NCI-H446 (cell line): ENCODE results near the gene ZNF277.

Source experiments
- DNase-seq, 2 experiments: peaks; one replicate each; lab custom pipeline; 2025; lab: John Stamatoyannopoulos, UW

ZNF277 gene, protein sequence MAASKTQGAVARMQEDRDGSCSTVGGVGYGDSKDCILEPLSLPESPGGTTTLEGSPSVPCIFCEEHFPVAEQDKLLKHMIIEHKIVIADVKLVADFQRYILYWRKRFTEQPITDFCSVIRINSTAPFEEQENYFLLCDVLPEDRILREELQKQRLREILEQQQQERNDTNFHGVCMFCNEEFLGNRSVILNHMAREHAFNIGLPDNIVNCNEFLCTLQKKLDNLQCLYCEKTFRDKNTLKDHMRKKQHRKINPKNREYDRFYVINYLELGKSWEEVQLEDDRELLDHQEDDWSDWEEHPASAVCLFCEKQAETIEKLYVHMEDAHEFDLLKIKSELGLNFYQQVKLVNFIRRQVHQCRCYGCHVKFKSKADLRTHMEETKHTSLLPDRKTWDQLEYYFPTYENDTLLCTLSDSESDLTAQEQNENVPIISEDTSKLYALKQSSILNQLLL

DNA sequence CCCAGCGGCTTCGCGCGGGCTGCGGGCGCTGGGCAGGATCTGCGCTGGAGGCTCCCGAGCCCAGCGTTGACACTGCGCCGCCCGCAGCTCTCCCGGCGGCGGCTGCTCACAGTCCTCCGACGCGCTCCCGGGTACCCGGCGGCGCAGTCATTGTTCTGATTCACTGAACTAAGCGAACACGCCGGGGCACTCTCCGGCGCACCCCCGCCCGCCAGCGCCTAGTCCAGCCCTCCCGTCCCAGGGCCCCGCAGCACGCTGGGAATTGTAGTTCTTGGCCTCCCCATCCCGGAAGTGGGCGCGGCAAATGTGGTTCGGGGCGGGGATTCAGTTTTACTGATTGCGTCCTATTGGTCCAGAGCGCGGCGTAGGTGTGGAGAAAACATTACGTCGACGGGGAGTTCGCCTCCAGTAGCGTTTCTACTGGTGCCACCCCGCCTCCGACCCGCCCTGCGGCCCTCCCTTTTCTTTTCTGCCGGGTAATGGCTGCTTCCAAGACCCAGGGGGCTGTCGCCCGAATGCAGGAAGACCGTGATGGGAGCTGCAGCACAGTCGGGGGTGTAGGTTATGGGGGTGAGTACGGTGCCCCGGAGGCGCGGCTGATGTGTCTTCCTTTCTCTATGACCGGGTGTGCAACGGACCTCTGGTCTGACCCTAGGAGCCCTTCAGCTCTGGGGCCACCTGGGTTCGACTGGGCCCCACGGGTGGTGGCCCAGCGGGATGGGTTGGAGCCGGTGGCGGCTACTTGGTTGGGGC, at the start of gene ZNF277, which contains the start of gene DOCK4:
Gene ZNF277 (plus strand): TSS at position 458 of the 753 bp plus-strand sequence. CDS start 22 bp downstream, at position 480.
Gene DOCK4 (minus strand): TSS at position 162 of the 753 bp plus-strand sequence. CDS start 261 bp downstream, outside the sequence.
- peak; percentile 95 to 99 for DNase-seq

DNA sequence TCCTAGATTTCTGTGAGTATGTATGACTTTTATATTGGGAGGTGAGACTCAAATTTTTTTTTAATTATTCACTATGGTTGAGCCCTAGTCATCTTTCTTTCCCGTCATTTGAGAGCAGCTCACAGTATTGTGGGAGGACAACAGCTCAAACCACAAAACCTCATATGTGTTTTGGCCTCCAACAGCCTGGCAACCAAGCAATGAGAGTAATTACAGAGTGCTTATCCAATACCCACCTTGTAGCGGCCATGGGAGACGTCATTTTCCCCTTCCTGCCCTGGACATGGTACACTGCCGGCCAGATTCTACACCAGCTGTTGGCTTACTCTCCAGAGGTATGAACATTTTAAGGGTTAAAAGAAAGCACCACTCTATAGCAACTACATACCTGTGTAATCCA, 49.4 kb upstream of the ZNF277 start:
- DNase-seq = no peak

DNA sequence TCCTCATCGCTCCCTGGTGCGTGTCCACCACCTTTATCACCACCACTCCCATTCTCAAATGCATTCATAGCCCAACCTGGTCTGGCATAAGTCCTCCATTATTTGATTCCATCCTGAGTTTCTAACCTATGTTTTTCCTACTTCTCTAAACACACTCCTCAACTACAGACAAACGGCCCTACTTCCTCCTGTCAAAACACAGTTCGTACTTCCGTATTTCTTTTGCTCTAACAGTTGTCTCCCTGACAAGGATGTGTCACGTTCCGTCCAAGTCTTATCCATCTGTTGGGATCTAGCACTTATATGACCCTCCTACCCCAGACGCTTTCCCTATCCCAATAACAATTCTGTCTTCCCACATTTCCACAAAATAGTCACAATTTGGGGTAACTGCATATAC, 47.1 kb upstream of the ZNF277 start:
- DNase-seq = no peak

DNA sequence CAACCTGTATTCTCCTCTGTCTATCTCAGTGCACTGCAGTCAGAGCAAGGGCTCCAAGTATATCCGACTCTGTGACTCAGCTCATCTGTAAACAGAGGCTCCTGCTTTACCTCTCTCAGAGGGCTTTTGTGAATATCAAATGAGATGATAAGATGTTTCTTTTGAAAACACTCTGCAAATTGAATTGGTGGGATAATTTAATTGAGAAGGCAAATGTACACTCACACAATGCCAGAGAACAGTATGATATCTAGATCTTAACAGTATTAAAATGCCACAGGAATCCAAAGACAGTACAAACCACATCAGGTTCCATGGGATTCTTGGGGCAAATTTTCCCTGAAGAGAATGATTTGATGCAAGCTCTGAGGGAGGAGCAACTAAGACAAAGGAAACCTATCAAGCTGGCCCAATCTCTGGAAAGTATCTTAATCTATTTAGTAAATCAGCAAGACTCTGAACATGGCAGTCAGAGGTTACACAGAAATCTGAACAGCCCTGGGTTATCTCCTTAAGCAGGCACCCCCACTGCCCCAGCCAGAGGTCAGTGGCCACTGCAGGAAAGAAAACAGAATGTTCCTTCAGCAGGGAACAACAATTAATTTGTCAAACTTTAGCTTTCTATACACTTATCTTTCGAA, 46.2 kb upstream of the ZNF277 start:
- no peak for DNase-seq

DNA sequence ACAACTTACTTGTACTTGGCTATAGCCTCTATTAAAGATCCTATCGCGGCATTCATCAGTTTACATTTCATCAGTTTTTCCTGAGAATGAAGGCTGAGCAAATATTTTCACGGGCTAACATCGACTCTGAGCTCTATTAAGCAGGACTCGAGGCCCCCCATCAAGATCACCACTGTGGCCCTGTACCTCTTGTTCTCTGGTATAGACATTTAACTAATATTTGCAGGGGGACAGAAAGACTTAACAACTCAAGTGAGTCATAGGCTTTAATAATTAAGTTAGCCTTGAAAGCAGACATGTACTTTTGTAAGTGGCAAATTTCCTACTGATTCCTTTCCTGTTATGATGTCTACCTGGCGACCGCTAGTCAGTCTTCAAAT, 45.7 kb upstream of the ZNF277 start:
- DNase-seq = no peak

DNA sequence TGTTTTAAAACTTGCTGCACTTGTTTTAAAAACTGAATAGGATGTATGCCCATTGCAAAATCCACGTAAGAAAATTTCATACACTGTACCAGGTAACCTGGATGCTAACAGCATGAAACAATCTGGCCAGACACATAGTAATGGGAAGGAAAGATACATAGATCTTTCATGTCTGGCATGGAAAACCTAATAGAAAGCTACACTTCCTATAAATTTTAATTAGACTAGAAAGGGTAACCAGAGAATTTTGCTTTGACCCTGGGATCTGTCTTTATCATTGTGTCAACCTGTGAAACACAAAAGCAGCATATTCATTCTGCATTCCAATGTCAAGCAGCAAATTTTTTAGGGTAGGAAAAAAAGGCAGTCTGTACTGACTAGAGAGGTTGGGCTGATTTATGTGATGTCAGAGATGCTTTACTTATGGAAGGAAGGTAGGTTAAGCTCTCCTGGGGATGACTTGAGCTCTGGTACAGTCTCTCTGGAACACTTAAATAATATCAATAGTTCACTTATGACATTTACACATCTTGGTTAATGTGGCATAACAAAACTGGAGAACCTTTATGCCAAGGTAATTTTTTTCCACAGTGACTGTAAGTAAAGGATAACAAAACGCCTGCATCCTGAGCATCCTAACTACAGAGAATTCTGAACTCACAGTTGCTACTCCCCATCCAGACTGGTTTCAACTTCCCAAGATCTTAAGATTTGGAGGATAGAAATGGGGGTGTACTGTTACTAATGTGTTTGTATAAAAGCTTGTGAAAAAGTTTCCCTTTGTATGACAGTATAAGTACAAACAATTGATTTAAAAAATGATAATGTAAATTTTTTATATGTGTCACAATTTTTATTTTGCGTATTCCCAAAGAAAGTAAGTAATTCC, 45.0 kb upstream of the ZNF277 start:
- no peak for DNase-seq

DNA sequence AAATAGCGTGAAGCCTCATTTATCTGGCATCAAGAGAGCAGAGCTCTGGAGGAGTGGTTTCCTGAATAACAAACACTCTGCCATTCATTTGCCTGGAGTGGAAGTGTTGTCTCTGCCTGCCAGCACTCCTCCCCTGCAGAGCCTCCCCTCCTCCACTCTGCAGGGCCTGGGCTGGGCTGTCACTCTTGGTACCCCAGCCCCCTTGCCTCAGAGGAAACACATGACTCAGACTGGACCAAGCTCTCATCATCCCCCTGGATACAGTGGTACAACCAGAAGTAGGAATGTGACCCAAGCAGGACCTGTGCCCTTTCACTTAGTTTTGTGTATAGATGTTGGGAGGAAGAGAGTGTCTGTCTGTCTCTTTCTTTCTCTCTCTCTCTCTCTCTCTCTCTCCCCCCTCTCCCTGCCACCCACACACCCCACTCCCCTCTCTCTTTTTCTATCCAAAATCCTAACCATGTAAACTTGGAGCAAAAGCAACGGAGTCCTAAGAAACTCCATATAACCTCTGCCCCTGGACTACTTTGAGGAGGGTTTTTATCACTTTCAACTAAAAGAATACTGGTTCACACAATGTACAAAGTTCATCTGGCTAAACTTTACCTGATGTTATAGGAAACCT, 44.2 kb upstream of the ZNF277 start:
- DNase-seq = peak; percentile 43 to 60

DNA sequence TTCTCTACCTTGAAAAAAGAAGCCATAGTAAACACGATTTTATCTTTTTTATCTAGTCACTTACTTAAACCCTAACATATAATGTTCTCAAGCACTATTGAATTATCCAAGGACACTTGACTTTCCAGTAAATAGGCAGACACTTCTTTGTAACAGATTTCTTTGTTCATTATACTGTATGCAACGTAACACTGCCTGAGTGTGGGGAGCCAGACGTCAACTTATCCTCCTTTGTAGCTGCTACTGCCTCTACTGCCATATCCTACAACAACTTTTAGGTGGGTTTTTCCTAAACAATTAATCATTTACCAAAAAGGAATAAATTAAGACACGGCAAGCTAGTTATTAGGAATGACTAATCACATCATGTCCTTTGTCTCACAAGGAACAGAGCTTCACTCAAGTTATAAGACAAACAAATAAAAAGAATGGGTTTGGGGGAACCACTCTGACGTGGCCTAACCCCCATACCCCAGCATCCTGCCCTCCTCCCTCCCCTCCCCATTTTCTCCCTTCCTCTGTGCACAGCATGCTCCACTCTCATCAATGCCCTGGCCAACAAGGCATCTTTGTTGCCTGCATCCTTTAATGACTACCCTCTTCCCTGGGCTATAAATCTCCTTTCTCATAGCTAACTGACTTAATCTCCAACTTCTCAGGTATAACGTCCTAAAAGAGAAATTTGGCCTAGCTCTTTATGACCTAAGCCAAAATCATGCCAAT, 43.5 kb upstream of the ZNF277 start:
- no peak for DNase-seq

DNA sequence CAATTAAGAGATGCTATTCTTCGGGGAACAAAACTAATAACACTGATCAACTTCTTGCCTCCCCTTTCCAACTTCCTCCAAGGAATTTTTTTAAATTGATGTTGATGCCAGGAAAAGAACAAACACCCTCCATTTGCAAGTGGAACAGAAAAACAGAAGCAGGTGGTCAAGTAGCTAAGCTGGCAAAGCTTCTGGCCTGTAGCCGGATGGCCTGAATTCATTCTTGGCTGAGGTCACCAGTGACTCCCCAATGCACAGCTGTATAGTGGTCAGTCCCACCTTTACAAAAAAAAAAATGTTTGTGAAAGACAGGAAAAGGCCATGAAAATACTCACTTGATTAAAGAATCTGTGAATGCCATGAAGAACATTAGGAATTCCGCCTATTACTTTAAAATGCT, 39.3 kb upstream of the ZNF277 start:
- peak; percentile 61 to 84 for DNase-seq

DNA sequence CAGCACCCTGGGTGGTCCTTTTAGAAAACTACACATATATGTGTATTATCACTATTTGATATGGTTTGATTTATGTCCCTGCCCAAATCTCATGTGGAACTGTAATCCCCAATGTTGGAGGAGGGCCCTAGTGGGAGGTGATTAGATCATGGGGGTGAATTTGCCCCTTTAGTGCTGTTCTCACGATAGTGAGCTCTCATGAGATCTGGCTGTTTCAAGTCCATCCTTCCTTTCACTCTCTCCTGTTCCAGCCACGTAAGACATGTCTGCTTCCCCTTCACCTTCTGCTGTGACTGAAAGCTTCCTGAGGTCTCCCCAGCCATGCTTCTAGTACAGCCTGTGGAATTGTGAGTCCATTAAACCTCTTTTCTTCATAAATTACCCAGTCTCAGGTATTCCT, 37.6 kb upstream of the ZNF277 start:
- no peak for DNase-seq

DNA sequence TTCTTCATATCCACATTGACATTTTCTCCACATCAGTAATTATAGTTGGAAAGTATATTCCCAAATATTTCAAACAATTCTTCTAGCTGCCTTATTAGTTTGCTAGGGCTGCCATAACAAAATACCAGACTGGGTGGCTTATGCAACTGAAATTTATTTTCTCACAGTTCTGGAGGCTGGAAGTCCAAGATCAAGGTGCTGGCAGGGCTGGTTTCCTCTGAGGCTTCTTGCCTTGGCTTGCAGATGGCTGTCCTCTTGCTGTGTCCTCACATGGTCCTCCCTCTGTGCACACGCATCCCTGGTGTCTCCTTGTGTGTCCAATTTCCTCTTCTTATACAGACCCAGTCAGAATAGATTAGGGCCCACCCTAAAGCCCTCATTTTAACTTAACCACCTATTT, 34.8 kb upstream of the ZNF277 start:
- no peak for DNase-seq

DNA sequence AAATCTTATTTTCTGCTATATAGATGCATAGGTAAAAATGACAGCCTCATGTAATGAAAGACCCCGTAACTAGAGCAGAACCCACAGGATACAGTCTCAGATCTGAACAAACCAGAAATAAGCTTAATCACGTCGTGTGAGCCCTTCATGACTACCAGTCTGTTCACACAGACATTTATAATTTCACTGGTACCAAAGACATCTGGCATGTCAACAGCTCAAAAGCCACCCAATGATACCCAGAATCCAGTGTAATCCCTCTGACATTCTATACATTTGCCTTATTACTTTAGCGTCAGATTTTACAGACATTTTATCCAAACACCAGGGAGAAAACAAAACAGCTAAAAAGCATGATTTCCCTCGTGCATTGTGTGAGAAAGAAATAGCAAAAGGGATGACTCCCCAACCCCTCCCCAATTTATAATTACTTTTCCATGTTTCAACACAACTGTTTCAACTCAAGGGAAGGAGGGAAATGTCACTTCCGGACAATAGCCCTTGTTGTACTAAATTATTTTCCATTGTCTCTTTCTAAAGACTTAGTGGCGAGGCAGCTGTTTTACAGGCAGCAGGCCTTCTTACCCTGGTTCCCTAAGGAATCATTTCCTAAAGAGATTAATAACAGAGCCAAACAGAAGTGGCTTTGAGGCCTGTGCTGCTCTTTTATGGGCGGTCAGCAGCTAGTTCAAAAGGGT, 33.5 kb upstream of the ZNF277 start:
- no peak for DNase-seq

DNA sequence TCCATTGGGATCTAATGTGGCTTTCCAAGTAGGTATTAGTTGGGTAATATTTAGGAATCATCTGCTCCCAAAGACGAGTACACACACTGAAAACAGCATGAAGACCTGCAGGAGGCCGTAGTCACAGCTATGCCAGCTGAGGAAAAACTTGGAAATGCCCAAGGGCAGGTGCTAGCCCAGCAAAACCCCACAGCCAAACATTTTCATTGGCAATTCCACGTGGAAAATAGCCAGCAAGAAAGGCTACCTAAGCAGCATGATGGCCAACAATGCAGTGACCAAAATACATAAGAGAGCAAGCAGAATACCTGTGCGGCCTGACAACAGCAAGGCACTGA, 33.0 kb upstream of the ZNF277 start:
- peak in 1 of 2 experiments; percentile 34 for DNase-seq

DNA sequence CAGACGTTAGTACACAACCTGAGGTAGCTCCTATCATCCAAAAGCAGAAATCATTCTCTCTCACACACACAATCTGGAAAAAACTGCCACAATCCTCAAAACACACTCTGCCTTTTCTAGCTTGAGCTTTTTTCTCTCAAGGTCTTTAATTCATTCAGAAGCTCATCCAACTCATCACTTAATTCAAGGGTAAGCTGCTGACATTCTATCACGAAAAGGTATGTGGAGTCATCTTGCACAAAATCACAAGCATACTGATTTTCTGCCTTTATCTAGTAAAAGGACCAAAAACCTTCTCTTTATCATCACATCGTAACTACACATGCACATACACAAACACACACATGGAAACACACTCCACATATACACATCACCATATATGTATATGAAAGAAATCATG, 32.3 kb upstream of the ZNF277 start:
- DNase-seq = no peak

DNA sequence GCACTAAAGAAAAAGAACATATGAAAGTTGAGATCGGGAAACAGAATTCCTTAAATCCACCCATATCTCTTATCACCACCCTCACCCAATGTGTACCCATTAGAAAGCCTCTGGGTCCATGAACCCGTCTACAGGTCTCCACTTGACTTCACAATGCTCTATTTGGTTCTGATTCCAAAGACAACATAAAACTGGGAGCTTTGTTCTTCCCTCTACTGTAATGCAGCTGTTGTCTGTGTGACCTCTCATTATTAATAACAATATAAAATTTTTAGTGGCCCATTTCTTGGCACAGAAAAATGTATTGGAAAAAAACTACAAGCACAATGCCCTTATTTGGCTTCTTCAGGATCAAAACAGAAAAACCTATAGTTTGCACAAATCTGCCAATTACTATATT, 30.3 kb upstream of the ZNF277 start:
- no peak for DNase-seq

DNA sequence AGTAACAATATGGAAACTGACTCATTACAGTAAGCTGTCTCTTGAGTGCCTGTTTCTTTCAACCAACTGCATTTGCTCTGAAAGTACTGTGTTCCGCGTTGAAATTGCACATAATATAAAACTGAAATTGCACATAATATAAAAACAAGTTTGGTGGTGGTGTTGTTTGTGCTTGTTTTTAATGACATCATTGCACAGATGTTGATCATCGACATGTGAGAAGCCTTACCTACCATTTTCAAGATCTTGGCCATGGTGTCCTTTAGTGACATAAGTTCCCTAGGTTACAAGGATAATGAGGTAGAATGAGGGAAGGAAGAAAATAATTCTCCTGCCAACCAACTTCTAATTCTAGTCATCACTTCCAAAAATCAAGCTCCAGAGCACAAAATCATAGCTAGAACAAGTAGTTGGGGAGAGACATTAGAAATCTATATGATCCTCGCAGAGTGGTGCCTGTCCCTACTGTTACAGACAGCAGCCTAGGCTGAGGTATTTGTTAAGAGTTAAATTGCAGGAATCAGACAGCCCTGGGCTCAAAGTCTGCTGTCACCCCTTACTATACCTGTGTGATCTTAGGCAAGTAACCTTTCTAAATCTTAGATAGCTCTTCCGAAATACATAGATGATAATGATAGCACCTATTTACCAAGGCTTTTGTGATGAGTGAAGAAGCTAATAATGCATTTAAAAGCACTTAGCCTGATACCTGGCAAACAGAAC, 29.6 kb upstream of the ZNF277 start:
- DNase-seq = no peak

DNA sequence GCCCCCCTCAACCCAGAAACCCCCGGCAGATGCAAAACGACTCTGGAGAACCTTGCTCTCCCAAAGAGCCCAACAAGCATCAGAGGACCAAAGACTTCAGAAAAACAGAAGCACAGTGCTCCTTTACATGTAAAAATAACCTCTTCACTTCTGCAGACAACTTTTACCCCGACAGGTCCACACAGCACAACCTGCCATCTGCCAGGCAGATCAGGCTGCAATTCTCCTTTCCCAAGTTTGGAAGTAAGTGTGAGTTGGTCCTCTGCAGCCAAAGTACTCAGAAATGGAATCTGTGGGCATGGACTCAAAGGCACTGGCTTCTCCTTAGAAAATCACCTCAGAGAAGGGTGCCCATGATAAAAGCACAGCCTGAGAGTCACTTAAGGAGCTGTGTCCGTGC, 26.3 kb upstream of the ZNF277 start:
- DNase-seq = peak in 1 of 2 experiments; percentile 22

DNA sequence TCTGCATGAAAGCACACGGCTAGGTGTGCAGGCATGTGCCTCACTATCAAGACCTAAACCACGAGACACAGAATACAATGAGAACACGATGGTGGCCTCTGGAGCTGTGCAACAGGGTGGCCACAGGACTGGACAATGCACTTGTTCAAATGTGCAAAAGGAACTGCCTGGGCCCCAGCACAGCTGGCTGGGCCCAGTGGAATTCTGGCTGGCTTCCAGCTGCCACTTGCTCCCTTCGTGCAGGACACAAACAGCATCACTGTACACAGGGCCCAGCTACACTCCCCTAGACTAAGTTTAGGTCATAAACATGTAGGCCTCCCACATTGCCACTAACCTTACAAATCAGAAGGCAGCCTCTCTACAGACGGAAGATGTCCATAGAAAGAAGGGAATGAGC, 23.7 kb upstream of the ZNF277 start:
- DNase-seq = no peak

DNA sequence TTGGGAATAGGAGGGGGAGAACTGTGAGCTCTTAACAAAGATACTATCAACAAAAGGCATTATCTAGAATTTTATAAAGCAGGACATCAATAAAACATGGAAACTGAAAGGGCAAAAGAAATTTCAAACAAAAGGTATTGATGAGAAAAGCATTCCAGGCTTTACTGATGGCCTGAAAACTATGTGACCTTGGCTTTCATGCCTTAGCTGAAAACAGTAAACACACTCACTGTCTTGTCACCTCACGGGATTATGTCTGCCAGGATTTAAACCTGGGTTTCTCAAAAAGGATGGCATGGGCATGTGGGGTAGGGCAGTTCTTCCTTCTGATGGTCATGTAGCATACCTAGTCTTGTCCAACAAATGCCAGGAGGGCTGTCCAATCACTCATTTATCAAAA, 23.2 kb upstream of the ZNF277 start:
- DNase-seq = no peak
